WTC11 (cell line): ENCODE data around the gene AVP. TPM values are rescaled to one million over a fixed set of nuclear protein-coding genes. Genes with fewer than 3 reads are reported as not detected.

ENCODE experiments used
- ATAC-seq: fragments of 200-7000 bp; cut with Tn5 transposase; 2 replicates; pipeline ENCODE4 v1.10.0; 2021; ENCODE audit warnings: mild to moderate bottlenecking, moderate library complexity
- CTCF ChIA-PET: fragments of 300-600 bp; sonication (Branson Sonifier 250); formaldehyde crosslinking; loops from one replicate; lab custom pipeline; 2021; ENCODE audit warnings: antibody characterized with exemption; lab: Charles Lee
- POLR2A ChIA-PET: fragments of 350-600 bp; sonication (Branson Sonifier 250); formaldehyde crosslinking; loops from one replicate; lab custom pipeline; 2021; ENCODE audit warnings: antibody characterized with exemption; lab: Charles Lee
- DNase-seq: peaks from one replicate; pipeline ENCODE4 v3.0.0; 2021; ENCODE audit warnings: low spot score
- H3K27ac Mint-ChIP-seq: 2 replicates; pipeline ENCODE4 v1.8.0; 2021; ENCODE audit warnings: mixed read lengths
- H3K27me3 Mint-ChIP-seq: 2 replicates; pipeline ENCODE4 v1.8.0; 2021; ENCODE audit warnings: low read depth, mild to moderate bottlenecking, moderate library complexity, mixed read lengths
- H3K36me3 Mint-ChIP-seq: 2 replicates; pipeline ENCODE4 v1.8.0; 2021; ENCODE audit warnings: mixed read lengths
- H3K4me1 Mint-ChIP-seq: 2 replicates; pipeline ENCODE4 v1.8.0; 2022; ENCODE audit warnings: mixed read lengths
- H3K4me3 Mint-ChIP-seq: 2 replicates; pipeline ENCODE4 v1.8.0; 2021; ENCODE audit warnings: mild to moderate bottlenecking, moderate library complexity, mixed read lengths
- H3K9me3 Mint-ChIP-seq: 2 replicates; pipeline ENCODE4 v1.8.0; 2021; ENCODE audit warnings: mixed read lengths
- CREM ChIP-seq: sonication (generic); formaldehyde crosslinking; IDR thresholded peaks from 2 replicates; pipeline ENCODE4 v1.8.1; 2022; ENCODE audit warnings: mild to moderate bottlenecking, missing genetic modification reagents, moderate library complexity
- CTCF ChIP-seq: fragments of 200-600 bp; IDR thresholded peaks from 2 replicates; pipeline ENCODE4 v1.8.0; 2022; ENCODE audit warnings: antibody characterized with exemption
- GABPB1 ChIP-seq: sonication (generic); formaldehyde crosslinking; IDR thresholded peaks from 2 replicates; pipeline ENCODE4 v1.8.1; 2023; ENCODE audit warnings: mild to moderate bottlenecking, missing genetic modification reagents
- JUN ChIP-seq: sonication (generic); formaldehyde crosslinking; IDR thresholded peaks from 2 replicates; pipeline ENCODE4 v1.8.0; 2023; ENCODE audit warnings: mild to moderate bottlenecking, missing genetic modification reagents
- NFYB ChIP-seq: sonication (generic); formaldehyde crosslinking; conservative IDR thresholded peaks from 2 replicates; pipeline ENCODE4 v1.8.0; 2022; ENCODE audit warnings: low read depth, missing genetic modification reagents
- NR3C1 ChIP-seq: sonication (generic); formaldehyde crosslinking; conservative IDR thresholded peaks from 2 replicates; pipeline ENCODE4 v1.8.1; 2023; ENCODE audit warnings: low read depth, mild to moderate bottlenecking, missing genetic modification reagents
- SMAD3 ChIP-seq: sonication (generic); formaldehyde crosslinking; IDR thresholded peaks from 2 replicates; pipeline ENCODE4 v1.8.0; 2022; ENCODE audit warnings: missing genetic modification reagents, mild to moderate bottlenecking, borderline replicate concordance
- SP1 ChIP-seq: sonication (generic); formaldehyde crosslinking; conservative IDR thresholded peaks from 2 replicates; pipeline ENCODE4 v1.8.1; 2022; ENCODE audit warnings: missing genetic modification reagents
- USF1 ChIP-seq: sonication (generic); formaldehyde crosslinking; IDR thresholded peaks from 2 replicates; pipeline ENCODE4 v1.8.0; 2022; ENCODE audit warnings: mild to moderate bottlenecking, missing genetic modification reagents
- ZNF425 ChIP-seq: fragments of 250-450 bp; sonication (Bioruptor Pico); conservative IDR thresholded peaks from 2 replicates; pipeline ENCODE4 v1.9.0; 2021; ENCODE audit warnings: mild to moderate bottlenecking
- ZNF512 ChIP-seq: sonication (generic); formaldehyde crosslinking; IDR thresholded peaks from 2 replicates; pipeline ENCODE4 v1.8.1; 2022; ENCODE audit warnings: missing genetic modification reagents, borderline replicate concordance
- ZNF671 ChIP-seq: fragments of 250-450 bp; sonication (Bioruptor Pico); IDR thresholded peaks from 2 replicates; pipeline ENCODE4 v1.8.0; 2021; ENCODE audit warnings: mild to moderate bottlenecking
- total RNA-seq: library from RNA; stranded (reverse); gene quantifications from 3 replicates; pipeline ENCODE4 v1.2.3, GENCODE V29; 2021
- TF ChIP-seq, protein P1 (sequence below): sonication (generic); formaldehyde crosslinking; IDR thresholded peaks from 2 replicates; pipeline ENCODE4 v1.8.0; 2023; ENCODE audit warnings: missing genetic modification reagents, mild to moderate bottlenecking, borderline replicate concordance

AVP gene
- total RNA-seq, 1 experiment from 2014 or later: 0.50 TPM

GRCh38 chr20:3116341-3116740, 31.8 kb upstream of the AVP start (continued):
- TF ChIP-seq USF1 (CRISPR knock-in tag): no peak
- TF ChIP-seq JUN (CRISPR knock-in tag): no peak
- TF ChIP-seq ZNF425 (CRISPR knock-in tag): no peak
- TF ChIP-seq NR3C1 (CRISPR knock-in tag): no peak
- no peak for TF ChIP-seq CREM (CRISPR knock-in tag)
- no peak for TF ChIP-seq SMAD3
- TF ChIP-seq, protein P1, sequence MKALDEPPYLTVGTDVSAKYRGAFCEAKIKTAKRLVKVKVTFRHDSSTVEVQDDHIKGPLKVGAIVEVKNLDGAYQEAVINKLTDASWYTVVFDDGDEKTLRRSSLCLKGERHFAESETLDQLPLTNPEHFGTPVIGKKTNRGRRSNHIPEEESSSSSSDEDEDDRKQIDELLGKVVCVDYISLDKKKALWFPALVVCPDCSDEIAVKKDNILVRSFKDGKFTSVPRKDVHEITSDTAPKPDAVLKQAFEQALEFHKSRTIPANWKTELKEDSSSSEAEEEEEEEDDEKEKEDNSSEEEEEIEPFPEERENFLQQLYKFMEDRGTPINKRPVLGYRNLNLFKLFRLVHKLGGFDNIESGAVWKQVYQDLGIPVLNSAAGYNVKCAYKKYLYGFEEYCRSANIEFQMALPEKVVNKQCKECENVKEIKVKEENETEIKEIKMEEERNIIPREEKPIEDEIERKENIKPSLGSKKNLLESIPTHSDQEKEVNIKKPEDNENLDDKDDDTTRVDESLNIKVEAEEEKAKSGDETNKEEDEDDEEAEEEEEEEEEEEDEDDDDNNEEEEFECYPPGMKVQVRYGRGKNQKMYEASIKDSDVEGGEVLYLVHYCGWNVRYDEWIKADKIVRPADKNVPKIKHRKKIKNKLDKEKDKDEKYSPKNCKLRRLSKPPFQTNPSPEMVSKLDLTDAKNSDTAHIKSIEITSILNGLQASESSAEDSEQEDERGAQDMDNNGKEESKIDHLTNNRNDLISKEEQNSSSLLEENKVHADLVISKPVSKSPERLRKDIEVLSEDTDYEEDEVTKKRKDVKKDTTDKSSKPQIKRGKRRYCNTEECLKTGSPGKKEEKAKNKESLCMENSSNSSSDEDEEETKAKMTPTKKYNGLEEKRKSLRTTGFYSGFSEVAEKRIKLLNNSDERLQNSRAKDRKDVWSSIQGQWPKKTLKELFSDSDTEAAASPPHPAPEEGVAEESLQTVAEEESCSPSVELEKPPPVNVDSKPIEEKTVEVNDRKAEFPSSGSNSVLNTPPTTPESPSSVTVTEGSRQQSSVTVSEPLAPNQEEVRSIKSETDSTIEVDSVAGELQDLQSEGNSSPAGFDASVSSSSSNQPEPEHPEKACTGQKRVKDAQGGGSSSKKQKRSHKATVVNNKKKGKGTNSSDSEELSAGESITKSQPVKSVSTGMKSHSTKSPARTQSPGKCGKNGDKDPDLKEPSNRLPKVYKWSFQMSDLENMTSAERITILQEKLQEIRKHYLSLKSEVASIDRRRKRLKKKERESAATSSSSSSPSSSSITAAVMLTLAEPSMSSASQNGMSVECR (CRISPR knock-in tag): no peak

DNA sequence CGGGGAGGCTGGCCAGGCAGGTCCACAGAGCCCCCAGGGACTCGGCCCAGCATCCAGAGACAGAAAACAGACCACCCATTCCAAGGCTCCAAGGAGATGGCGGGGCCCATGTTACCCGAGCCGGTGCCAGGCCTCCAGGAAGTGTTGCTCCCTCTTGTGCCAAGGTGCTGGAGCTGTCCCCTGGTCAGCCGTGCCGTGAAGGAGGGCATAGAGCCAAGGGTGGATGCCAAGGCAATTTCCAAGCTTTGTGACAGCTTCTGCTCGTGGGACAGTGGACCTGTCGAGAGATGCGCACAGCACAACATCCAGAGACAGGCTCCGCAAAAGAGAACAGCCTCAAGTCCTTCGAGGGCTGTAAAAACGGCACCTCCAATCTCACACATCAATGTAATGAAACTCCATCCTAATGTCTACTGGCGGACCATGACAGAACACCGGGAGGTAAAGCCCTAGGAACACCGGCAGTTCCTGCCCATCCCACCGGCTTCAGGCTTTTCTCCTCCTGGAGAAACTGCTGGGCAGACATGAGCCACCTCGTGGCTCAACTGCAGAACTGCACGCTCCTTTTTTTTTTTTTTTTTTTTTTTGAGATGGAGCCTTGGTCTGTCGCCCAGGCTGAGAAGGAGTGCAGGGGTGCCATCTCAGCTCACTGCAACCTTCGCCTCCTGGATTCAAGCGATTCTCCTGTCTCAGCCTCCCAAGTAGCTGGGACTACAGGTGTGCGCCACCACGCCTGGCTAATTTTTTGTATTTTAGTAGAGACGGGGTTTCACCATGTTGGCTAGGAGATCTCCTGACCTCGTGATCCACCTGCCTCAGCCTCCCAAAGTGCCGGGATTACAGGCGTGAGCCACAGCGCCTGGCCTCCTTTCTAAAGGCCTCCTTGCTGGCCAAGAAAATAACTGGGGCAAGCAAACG, 30.9 kb upstream of the AVP start:
- CTCF ChIA-PET: interaction anchor here (0.6 to 2.0 kb wide), 22 partner anchors 11 to 1094 kb away, joined by 3 to 16 read pairs (median 4); no protein-coding TSS in a partner anchor
- Mint-ChIP-seq H3K4me3 (no peak overlapping the region), H3K9me3 (no peaks in the 10 kb centered on the region), H3K27me3 (no peaks in the 10 kb centered on the region), H3K36me3 (no peaks in the 10 kb centered on the region), H3K27ac (no peak overlapping the region), H3K4me1 (0 out of 2 replicates have a peak, but pooled peaks cover 3% of the 10 kb centered on the region)
- ATAC-seq: peak; percentile 72
- peak; percentile 63 for DNase-seq
- POLR2A ChIA-PET: interaction anchor here (0.6 to 0.7 kb wide), 2 partner anchors 44 to 362 kb away, joined by 3 to 4 read pairs; partner anchors contain the start of genes FASTKD5 and UBOX5
- no peak for TF ChIP-seq NFYB (CRISPR knock-in tag)
- TF ChIP-seq CTCF: peak; percentile 72
- no peak for TF ChIP-seq SP1 (CRISPR knock-in tag)

DNA sequence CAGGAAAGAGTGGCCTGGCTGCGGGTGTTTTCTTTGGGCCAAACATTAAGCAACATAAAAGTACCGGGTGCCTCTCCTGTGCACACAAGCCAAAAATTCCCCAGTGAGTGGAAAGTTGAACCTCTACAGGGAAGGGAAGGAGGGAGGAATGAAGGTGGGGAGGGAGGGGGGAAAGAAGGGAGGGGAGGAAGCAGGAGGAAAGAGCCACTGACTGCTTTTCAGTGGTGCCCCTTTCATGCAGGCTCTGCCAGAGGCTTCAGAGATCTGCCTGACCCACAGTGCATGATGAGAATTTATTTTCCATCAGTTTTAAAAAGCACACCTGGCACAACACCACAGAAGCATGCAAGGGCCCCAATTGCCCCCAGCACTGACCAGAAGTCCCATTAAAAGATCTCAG, 27.5 kb upstream of the AVP start:
- Mint-ChIP-seq H3K4me3 (no peak overlapping the region), H3K36me3 (no peaks in the 10 kb centered on the region), H3K27ac (no peak overlapping the region), H3K4me1 (0 out of 2 replicates have a peak, but pooled peaks cover 5% of the 10 kb centered on the region), H3K9me3 (no peaks in the 10 kb centered on the region), H3K27me3 (no peaks in the 10 kb centered on the region)
- POLR2A ChIA-PET: no interaction called here
- CTCF ChIA-PET: interaction anchor here (0.6 to 1.1 kb wide), 2 partner anchors 34 to 48 kb away, joined by 3 read pairs; partner anchors contain the start of genes FASTKD5 and UBOX5
- TF ChIP-seq ZNF512 (CRISPR knock-in tag) (no peak), GABPB1 (no peak), ZNF671 (CRISPR knock-in tag) (no peak), USF1 (CRISPR knock-in tag) (no peak)
- DNase-seq (no peak), ATAC-seq (no peak)
